ENCODE results near the gene PKHD1. TPM values are rescaled to one million over a fixed set of nuclear protein-coding genes. Genes with fewer than 3 reads are reported as not detected.

Gene PKHD1
- total and polyA plus RNA-seq, 2 of the 8 experiments (the other 6 are each of a cell fraction or from before 2014, with no cell fraction given): 0.06 to 0.09 TPM

- no peak for TF ChIP-seq BACH1 (IDR thresholded peaks at IDR 0.05; ENCODE audit: low read length)
- TF ChIP-seq MAFK (IDR thresholded peaks at IDR 0.05; ENCODE audit: low read depth, low read length): no peak
- TF ChIP-seq CHD2 (IDR thresholded peaks at IDR 0.05; ENCODE audit: low read length): no peak
- no peak for TF ChIP-seq BCL11A (IDR thresholded peaks at IDR 0.05; ENCODE audit: low read depth in 2 of 2, low read length in 2 of 2)
- no peaks in the 10 kb centered on the region for H3K36me3 ChIP-seq (ENCODE audit: control insufficient read depth in 2 of 4, insufficient read depth in 4 of 4, low read length in 3 of 4)
- H3K23ac ChIP-seq (ENCODE audit: insufficient read length): no peak overlapping the region
- 88% methylated on average over 2 of the region's 2 CpGs; no CpG with 5 or more reads in 1 of the 2 experiments for WGBS, 2 experiments (ENCODE audit: extremely low coverage in 1 of 2, insufficient coverage in 1 of 2, insufficient read length in 1 of 2, insufficient replicate concordance in 2 of 2, low coverage in 1 of 2, low lambda C conversion rate in 2 of 2, missing lambda C conversion rate in 1 of 2)
- no peak overlapping the region for H2AK5ac ChIP-seq (ENCODE audit: low read depth, low read length)
- no peak overlapping the region for H2BK5ac ChIP-seq (ENCODE audit: low read depth, low read length)
- no peak overlapping the region for H2BK20ac ChIP-seq (ENCODE audit: low read length)
- H3K9me3 ChIP-seq (ENCODE audit: insufficient read depth in 2 of 2, low read depth in 1 of 2, low read length in 1 of 2): no peaks in the 10 kb centered on the region
- H4K8ac ChIP-seq (ENCODE audit: extremely low read depth, insufficient read depth, low read length): no peak overlapping the region
- H3K79me1 ChIP-seq (ENCODE audit: low read depth, low read length): no peaks in the 10 kb centered on the region
- no peaks in the 10 kb centered on the region for H4K20me1 ChIP-seq (replicated peaks in 1 of 2; ENCODE audit: control insufficient read depth in 1 of 2, insufficient read depth in 2 of 2, low read length in 2 of 2)
- H3K27ac ChIP-seq (ENCODE audit: low read depth, low read length): no peak overlapping the region
- no peak overlapping the region for H3K18ac ChIP-seq (ENCODE audit: extremely low read depth, low read length)
- H2BK120ac ChIP-seq (replicated peaks; ENCODE audit: low read depth, low read length): no peak overlapping the region
- H3K27me3 ChIP-seq (replicated peaks in 1 of 4; ENCODE audit: control insufficient read depth in 3 of 4, extremely low read depth in 1 of 4, insufficient read depth in 3 of 4, low read length in 3 of 4): no peaks in the 10 kb centered on the region
- FAIRE-seq (no peak), DNase-seq (ENCODE audit: low read depth in 1 of 2, low spot score in 2 of 2) (no peak)
- no peak overlapping the region for H3K4me3 ChIP-seq (ENCODE audit: extremely low read depth in 1 of 4, insufficient read depth in 2 of 4, low read depth in 3 of 4, low read length in 4 of 4)
- no peak overlapping the region for H3K4me2 ChIP-seq (ENCODE audit: insufficient read depth in 1 of 2, low read depth in 2 of 2, low read length in 2 of 2)
- H3K14ac ChIP-seq (ENCODE audit: insufficient read length): no peak overlapping the region
- H2AFZ ChIP-seq (ENCODE audit: low read length): no peak overlapping the region
- POLR2A ChIA-PET (ENCODE audit: partially characterized antibody): no interaction called here
- H3K9ac ChIP-seq (replicated peaks in 1 of 4; ENCODE audit: extremely low read depth in 1 of 4, low read depth in 3 of 4, low read length in 3 of 4): no peak overlapping the region
- no peak overlapping the region for H3K4ac ChIP-seq (replicated peaks; ENCODE audit: insufficient read length, low read depth, low read length)
- H4K5ac ChIP-seq (ENCODE audit: insufficient read length, low read depth, low read length): no peak overlapping the region
- no peak overlapping the region for H3K56ac ChIP-seq (replicated peaks; ENCODE audit: insufficient read length, low read depth, low read length)
- no peak overlapping the region for H2BK12ac ChIP-seq (ENCODE audit: low read depth, low read length)
- H4K91ac ChIP-seq (replicated peaks; ENCODE audit: insufficient read length, low read length): no peak overlapping the region
- no peaks in the 10 kb centered on the region for H3K79me2 ChIP-seq (ENCODE audit: control insufficient read depth in 1 of 2, insufficient read depth in 2 of 2, low read length in 2 of 2)
- no peak overlapping the region for H2BK15ac ChIP-seq (ENCODE audit: low read length)
- CTCF ChIA-PET (ENCODE audit: partially characterized antibody): interaction anchor here (1.0 to 2.9 kb wide), 16 partner anchors 8 to 806 kb away, joined by 3 to 26 read pairs (median 9); no protein-coding TSS in a partner anchor
- no peaks in the 10 kb centered on the region; a peak in 1 of 7 replicates for H3K4me1 ChIP-seq (replicated peaks in 1 of 4; ENCODE audit: control insufficient read depth in 3 of 4, insufficient read depth in 4 of 4, low read length in 3 of 4)
- H3K23me2 ChIP-seq (ENCODE audit: low read depth, low read length): no peaks in the 10 kb centered on the region
Observed at GRCh38 chr6:51617751-51618150, 469.7 kb downstream of the PKHD1 start.

Data from H1 (cell line).